GM12873 (cell line): ENCODE data around the gene NUBPL.

Source experiments
- CTCF ChIP-seq: IDR thresholded peaks from 2 replicates; pipeline ENCODE4 v1.5.1; 2012; ENCODE audit warnings: low read depth, mild to moderate bottlenecking, moderate library complexity, low read length, control low read depth; ENCODE audit not compliant: insufficient read depth; ENCODE audit errors: missing control alignments

Gene NUBPL

GRCh38 chr14:31902945-31903646 lies 341.9 kb downstream of the NUBPL start:
- TF ChIP-seq CTCF = no peak

GRCh38 chr14:31909977-31910376 lies 348.8 kb downstream of the NUBPL start:
- no peak for TF ChIP-seq CTCF
